Inflammatory macrophage treated with lipopolysaccharide for 4 hours (primary cell): ENCODE results near the gene GPA33.

Experiments used
- DNase-seq: peaks from one replicate; pipeline ENCODE4 v3.0.0-alpha.2; 2020

GPA33 gene

GRCh38 chr1:167083871-167084270, 6.3 kb downstream of the GPA33 start:
- no peak for DNase-seq

- no peak for DNase-seq
Measured at GRCh38 chr1:167083066-167083665, 7.0 kb downstream of the GPA33 start.

GRCh38 chr1:167082511-167083027, 7.6 kb downstream of the GPA33 start:
- peak; percentile 84 for DNase-seq

GRCh38 chr1:167081594-167082156, 8.5 kb downstream of the GPA33 start:
- no peak for DNase-seq

- no peak for DNase-seq
Measured at GRCh38 chr1:167077868-167078210, 12.3 kb downstream of the GPA33 start.

DNA sequence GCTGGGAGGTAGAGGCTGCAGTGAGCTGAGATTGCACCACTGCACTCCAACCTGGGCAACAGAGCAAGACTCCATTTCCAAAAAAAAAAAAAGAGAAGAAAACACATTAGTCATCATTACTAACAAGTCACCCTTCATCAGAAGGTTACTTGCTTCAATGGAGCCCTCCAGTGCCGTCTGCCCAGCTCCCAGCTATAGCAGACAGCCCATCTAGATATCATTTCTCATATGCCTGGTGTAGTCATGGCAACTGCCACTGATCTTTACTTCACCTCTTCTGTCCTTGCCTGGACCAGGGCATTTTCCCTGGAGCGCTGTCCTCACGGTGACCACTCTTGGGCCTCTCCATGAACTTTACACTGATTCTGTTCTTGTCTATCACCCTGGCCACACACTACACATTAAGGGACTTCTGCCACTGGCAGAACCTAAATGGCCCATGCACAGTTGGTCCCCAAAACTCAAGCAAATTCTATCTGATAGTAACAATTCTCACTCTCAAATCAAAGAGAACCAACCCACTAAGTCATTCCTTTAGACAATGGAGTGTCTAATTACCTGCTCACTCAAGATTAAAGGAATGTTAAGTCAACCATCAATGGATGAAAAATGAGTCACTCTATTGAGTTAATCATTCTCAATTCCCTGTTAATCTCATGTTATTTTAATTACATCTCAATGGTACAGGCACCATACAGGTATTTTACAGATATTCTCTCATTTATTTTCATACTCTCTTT, 12.9 kb downstream of the GPA33 start:
- DNase-seq, result no peak

DNA sequence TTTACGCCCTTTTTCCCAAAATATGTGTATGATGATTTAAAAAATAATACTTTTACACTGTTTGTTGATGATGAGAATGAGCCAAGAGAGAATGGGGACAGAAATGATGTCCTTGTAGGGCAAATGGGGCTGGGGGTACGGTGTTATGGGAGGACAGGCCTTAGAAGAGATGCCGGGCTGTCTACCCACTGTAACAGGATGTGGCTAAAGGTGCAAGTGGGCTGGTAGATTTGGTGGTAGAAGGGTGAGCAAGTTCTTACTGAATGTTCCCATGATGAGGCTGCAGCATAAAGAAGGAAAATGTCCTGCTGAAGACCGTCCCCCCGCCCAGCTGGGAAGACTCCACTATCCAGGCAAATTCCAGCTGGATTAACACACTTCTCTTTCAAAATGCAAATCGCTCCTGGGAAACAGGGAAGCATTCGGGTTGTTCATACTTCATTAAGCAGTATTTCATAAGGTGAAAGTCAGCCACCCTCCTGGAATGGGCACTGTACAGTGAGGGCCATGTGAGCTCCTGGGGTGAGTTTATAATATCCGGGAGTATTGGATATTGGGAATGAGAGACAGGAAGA, 14.0 kb downstream of the GPA33 start:
- DNase-seq, result no peak

GRCh38 chr1:167071286-167071685, 18.9 kb downstream of the GPA33 start:
- no peak for DNase-seq

DNA sequence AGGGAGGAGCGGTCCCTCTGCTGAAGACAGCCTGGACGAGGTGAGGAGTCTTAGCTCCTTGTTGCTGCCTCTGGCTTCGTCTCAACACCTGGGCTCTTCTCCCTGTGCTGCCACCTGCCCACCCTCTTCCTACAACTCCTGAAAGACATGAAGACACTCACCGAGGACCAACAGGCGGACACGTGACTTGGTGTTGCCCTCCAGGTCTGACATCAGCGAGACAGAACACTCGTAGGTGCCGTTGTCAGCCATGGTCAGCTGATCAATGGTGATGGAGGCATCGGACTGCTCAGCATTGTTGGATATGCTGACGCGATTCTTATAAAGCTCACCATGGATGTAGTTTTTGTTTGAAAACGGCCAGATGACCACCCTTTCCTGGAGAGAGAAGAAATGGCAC, 21.4 kb downstream of the GPA33 start:
- DNase-seq, result no peak

GRCh38 chr1:167067904-167068303, 22.3 kb downstream of the GPA33 start:
- no peak for DNase-seq

DNA sequence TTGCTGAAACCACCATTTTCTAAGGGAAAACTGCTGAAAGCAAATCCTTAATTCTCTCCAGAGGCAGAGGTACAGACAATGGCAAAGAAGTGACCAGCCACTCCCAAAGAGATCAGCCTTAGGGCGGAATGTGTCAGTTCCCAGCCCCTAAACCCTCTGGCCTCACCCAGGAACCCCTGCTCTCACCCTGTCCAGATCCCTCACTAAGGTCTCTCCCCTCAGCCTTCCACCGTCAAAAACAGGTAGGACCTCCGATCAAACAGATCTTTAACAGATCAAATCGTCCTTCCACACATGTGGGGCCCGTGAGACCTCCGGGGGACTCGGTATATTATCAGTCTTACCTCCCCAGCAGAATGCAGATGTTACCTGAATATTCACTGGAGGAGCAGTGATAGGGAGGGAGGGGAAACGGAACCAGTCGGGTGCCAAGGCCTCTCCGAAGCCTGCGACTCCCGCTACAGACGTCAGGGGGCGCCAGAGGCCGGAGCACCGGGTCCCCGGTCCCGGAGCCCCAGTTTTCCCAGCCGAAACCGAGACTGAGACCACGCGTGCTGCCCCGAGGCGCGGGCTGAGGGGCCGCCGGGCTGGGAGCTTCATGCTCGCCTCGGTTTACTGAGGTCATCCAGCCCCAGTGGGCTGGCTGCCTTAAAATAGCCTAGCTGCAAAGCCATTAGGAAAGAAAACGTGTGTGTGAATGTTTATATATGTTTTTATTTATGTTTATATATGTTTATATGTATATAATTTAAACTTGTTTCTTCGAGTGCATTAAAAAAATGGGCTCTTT, 23.6 kb downstream of the GPA33 start:
- DNase-seq, result peak; percentile 67

- no peak for DNase-seq
Measured at GRCh38 chr1:167065471-167065870, 24.7 kb downstream of the GPA33 start.

- DNase-seq, result no peak
Measured at GRCh38 chr1:167064621-167065020, 25.6 kb downstream of the GPA33 start.

- DNase-seq, result no peak
Measured at GRCh38 chr1:167061073-167061464, 29.1 kb downstream of the GPA33 start.

DNA sequence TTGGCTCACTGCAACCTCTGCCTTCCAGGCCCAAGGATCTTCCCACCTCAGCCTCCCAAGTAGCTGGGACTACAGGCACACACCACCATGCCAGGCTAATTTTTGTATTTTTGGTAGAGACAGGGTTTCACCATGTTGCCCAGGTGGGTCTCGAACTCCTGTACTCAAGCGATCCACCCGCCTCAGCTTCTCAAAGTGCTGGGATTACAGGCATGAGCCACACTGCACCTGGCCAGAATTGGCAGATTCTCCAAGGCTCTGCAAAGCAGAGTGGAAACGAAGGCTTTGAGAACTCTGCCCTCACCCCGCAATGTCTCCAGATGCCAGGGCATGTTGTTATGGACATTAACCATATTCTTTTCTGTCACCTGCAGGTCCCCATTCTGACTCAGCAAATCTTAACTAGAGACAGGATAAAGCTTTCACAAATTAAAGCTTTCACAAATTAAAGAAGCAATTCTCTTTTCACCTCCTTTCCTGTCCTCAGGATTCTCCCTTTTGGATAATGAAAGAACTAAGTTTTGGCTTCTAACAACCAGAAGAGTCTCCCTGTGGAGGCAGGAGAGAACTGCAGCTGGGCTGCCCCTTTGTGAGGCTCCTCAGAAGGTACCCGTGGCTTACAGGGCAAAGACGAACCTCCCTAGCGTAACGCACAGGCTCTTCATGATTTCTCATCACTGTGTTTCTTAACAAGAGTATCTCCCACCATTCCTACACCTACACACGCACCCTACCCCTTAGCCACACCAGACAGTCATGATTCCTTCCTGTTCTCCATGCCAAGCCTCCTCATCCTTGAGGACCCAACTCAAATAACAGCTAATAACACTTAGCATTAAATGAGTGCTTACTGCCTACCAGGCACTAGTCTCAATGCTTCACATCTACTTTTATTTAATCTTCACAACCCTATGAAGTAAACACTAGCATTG, 29.8 kb downstream of the GPA33 start:
- DNase-seq, result no peak

DNA sequence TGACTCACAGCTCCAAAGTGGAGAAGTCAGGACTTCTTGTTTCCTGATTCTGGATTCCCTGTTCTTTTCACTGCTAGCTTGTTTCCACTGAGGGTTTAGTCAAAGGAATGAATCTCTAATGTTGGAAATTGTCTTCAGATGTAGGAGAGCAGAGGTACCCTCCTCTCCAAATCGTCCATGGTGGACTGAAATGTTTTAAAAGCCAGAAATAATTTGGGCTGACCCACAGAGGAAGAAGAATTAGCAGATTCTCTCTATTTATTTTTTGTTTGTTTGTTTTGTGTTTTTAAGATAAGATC, 30.4 kb downstream of the GPA33 start:
- DNase-seq, result no peak

DNA sequence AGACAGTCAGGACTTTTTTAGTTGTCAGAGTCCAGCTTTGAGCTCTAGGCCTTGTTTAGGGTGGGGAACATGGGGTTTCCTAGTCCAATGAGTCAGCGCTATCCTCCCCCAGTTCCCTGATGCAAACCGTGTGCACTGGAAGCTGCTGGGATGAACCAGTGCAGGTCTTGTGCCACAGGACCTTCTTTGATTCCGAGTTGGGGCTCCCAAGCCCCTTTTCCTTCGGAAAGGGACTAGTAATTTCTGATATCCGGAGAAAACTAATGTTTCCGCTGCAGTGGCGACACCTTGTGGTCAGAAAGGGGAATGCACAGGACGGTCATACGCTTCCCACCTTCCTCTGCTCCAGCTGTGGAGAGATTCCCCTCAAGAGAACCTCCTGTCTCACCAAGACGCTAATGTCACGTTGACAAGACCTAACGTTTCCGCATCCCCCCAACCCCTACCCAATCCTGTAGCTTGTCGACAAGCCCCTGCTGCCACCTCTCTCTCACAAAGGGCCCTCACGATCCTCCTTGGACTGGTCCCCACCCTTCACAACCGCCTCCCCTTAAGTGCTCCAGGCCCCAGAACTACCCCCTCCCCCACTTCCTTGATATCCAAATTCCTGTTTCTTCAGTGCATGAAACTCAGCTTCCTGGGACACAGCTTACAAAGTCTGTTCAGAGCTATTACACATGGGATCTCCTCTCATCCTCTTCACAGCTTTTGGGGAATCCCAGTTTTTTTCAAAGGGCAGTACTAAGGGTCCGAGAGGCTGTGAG, 30.9 kb downstream of the GPA33 start:
- DNase-seq, result peak; percentile 56

GRCh38 chr1:167057241-167057688, 32.9 kb downstream of the GPA33 start:
- no peak for DNase-seq

DNA sequence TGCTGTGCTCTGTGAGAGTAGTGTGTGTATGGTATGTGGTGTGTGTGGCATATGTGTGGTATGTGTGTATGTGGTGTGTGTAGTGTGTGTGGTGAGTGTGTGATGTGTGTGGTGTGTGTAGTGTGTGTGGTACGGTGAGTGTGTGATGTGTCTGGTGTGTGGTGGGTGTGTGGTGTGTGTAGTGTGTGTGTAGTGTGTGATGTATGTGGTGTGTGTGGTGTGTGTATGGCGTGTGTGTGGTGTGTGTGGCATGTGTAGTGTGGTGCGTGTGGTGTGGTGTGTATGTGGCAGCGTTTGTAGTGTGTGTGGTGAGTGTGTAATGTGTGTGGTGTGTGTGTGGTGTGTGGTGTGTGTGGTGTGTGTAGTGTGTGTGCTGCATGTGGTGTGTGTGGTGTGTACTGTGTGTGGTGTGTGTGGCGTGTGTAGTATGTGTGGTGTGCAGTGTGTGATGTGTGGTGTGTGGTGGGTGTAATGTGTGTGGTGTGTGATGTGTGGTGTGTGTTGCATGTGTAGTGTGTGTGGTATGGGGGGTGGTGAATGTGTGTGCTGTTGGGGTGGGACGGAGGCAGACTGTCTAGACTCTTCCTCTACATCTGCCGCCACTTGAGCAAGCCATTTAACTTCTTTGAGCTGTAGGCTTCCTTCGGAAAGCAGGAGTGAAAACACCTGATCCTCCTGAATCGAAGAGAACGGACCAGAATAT, 33.5 kb downstream of the GPA33 start:
- no peak for DNase-seq

DNA sequence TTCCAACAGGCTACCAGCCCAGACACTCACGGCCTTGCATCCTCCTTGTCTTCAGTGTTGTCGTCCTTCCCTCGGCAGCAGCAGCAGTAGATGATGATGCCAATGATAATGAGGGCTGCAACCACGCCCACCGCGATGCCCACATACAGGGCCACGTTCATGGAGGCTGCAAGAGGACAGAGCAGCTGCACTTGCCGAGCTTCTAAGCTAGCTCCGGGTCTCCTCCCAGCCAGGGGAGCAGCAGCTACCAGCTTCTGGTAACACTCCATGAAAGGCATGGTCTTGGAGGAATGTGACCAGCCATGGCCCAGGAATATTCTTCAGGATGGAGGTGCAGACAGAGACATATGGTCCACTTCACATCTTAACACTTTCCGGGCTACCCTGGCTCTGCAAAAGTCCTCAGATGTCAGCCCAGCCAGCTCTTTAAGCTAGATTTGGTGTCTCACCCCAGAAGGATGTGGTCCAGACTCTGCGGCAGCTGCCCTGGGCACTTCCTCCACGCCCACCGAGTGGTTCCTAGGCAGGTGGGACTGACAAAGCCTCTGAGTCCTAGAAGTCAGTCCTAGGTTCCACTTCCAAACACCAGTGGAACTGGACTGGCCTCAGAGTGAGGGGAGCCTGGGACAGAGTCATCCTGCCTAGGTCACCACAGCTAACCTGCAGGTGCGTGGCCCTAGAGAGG, 35.1 kb downstream of the GPA33 start:
- no peak for DNase-seq
